Aorta (tissue), 5 donors: ENCODE results near the gene CGGBP1. TPM values are rescaled to one million over a fixed set of nuclear protein-coding genes. Genes with fewer than 3 reads are reported as not detected.

Experiments
- ATAC-seq: fragments of 200-7000 bp; cut with Tn5 transposase; one replicate; pipeline ENCODE4 v1.9.1; 2022; ENCODE audit warnings: moderate library complexity; ENCODE audit not compliant: low FRiP score
- DNase-seq, 2 donors: peaks; one replicate each; pipeline ENCODE4 v3.0.0-alpha.2; 2020
- H3K27ac ChIP-seq, 2 donors: one replicate each; pipeline ENCODE4 v1.5.1; 2013; ENCODE audit warnings: low read length in 2 of 2, mild to moderate bottlenecking in 2 of 2, moderate library complexity in 2 of 2, control low read depth in 1 of 2, inconsistent platforms in 1 of 2, low read depth in 1 of 2
- H3K27me3 ChIP-seq, 2 donors: one replicate each; pipeline ENCODE4 v1.6.1; 2013; ENCODE audit warnings: control low read depth in 1 of 2, low read length in 1 of 2, mild to moderate bottlenecking in 1 of 2, moderate library complexity in 1 of 2; ENCODE audit not compliant: insufficient read depth in 2 of 2, control insufficient read depth in 1 of 2
- H3K36me3 ChIP-seq, 2 donors: one replicate each; pipeline ENCODE4 v1.6.1; 2013; ENCODE audit warnings: control low read depth in 1 of 2, low read length in 1 of 2, mild to moderate bottlenecking in 1 of 2; ENCODE audit not compliant: insufficient read depth in 2 of 2, control insufficient read depth in 1 of 2
- H3K4me1 ChIP-seq, 2 donors: one replicate each; pipeline ENCODE4 v1.6.1; 2013; ENCODE audit warnings: low read length in 2 of 2, control low read depth in 1 of 2, mild to moderate bottlenecking in 1 of 2, moderate library complexity in 1 of 2; ENCODE audit not compliant: insufficient read depth in 2 of 2, control insufficient read depth in 1 of 2
- H3K4me3 ChIP-seq, 2 donors: one replicate each; pipeline ENCODE4 v1.5.1; 2013; ENCODE audit warnings: low read length in 2 of 2, control low read depth in 1 of 2, mild to moderate bottlenecking in 1 of 2
- H3K9me3 ChIP-seq: one replicate; pipeline ENCODE4 v1.6.1; 2013; ENCODE audit warnings: mild to moderate bottlenecking, low read length; ENCODE audit not compliant: control insufficient read depth
- WGBS, 2 donors: extraction: QIAGEN DNeasy Blood & Tissue Kit; methylation state at CpG; one replicate each; pipeline ENCODE4 v1.1.7; 2013; 5-methylcytosine and 5-hydroxymethylcytosine counted together
- intact Hi-C, 2 donors: fragments of 100-400 bp; cut with DNase I; formaldehyde crosslinking; loops; one replicate each; pipeline versions ENCODE4 v1.14.2 to v1.15.0; 2022
- long read RNA-seq, 2 donors: library from polyadenylated mRNA; unstranded; transcript quantifications; one replicate each; pipeline ENCODE4 v2.0.0, GENCODE V29; 2020 to 2021
- polyA plus RNA-seq, 2 donors: library from polyadenylated mRNA; stranded (reverse); fragments of 200-250 nt; gene quantifications; one replicate each; pipeline ENCODE4 v1.2.3, GENCODE V29; 2013
- total RNA-seq, 2 donors: library from RNA; stranded (reverse); fragmentation: NEBNext Ultra II Directional; extraction: Animal tissue kit (Norgen Biotek cat#: 25700); gene quantifications; one replicate each; pipeline ENCODE4 v1.2.1, GENCODE V29; 2021
- donor health status: healthy with polysubstance abuse.
- donor health status: Bipolar disorder and iron deficiency.
- donor health status: DM: no; HTN: no; CAD: no.
- donor health status: DM: no; HTN: no; CAD: no.
- donor health status: DM: yes; HTN: yes; CAD: no.

The CGGBP1 gene, protein sequence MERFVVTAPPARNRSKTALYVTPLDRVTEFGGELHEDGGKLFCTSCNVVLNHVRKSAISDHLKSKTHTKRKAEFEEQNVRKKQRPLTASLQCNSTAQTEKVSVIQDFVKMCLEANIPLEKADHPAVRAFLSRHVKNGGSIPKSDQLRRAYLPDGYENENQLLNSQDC
- 10 to 100 TPM; 65.8 to 73.6 TPM for total RNA-seq
- polyA plus RNA-seq, result 10 to 100 TPM; 41.3 to 53.2 TPM
- long read RNA-seq, donor 1, full-length matches to known transcripts, result 17 of 22 reads
- long read RNA-seq, donor 1, partial matches to known transcripts, result 0 of 22 reads
- long read RNA-seq, donor 1, other reads (novel, unspliced or antisense), result 5 of 22 reads
- long read RNA-seq, donor 2, full-length matches to known transcripts, result 26 of 60 reads
- long read RNA-seq, donor 2, partial matches to known transcripts, result 0 of 60 reads
- long read RNA-seq, donor 2, other reads (novel, unspliced or antisense), result 34 of 60 reads

DNA sequence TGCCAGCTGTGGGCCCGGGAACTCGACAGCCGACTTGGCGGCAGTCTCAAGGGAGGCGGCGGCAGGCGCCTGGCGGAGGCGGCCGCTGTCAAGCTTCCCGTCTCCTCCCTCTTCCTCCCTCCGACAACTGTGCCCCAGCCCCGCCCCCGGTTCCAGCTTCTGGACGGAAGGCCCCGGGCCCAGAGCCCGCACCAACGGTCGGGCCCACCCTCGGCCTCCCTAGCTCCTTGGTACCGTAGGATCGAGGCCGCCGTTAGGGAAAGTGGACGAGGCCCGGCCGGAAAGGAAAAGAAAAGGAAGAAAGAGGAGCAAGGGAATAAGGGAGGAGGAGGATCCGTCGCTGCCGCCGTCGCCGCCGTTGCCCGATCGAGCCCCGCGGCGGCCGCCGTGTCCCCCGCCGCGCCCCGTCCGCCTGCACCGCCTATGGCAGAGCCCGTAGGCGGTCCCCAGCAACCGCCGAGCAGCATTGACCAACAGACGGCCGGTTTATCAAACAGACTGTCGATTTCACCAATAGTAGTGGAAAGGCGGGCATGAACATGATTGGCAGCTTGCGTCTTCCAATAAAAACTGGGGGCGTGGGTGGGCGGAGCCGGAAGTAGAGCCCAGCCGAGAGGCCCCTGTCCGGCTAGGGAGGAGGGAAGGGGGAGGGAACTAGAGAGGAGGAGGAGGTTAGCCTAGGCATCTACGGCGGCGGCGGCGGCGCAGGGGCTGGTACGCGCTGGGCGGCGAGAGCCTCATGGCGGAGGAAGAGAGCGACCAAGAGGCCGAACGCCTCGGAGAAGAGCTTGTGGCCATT is at the start of gene CGGBP1, which contains the start of gene ZNF654:
TSS of gene CGGBP1 (minus strand) at position 425 of the 799 bp plus-strand sequence. CDS start 3,029 bp downstream, outside the sequence.
TSS of gene ZNF654 (plus strand) at position 675 of the 799 bp plus-strand sequence. CDS start at position 740, 65 bp downstream.
- Histone ChIP-seq H3K9me3 (no peaks in the 10 kb centered on the region), H3K36me3 (peaks cover 3 to 5% of the 10 kb centered on the region in 2 donors), H3K27ac (peak within 1 kb of the TSS; percentile 64 to 94), H3K27me3 (no peaks in the 10 kb centered on the region), H3K4me3 (peak within 1 kb of the TSS; percentile 88 to 92), H3K4me1 (peaks cover 2 to 3% of the 10 kb centered on the region in 2 donors)
- WGBS, 2 donors, result 0% methylated on average over 55 to 76 of the region's 76 CpGs
- DNase-seq, result peak; percentile 98 to 99
- intact Hi-C loops, result loop anchor here (2.0 to 10.0 kb wide), 3 partner anchors 56 to 92 kb away; partner anchors contain the start of gene C3orf38 (in 1 of the 2)
- ATAC-seq, result peak; percentile 98

DNA sequence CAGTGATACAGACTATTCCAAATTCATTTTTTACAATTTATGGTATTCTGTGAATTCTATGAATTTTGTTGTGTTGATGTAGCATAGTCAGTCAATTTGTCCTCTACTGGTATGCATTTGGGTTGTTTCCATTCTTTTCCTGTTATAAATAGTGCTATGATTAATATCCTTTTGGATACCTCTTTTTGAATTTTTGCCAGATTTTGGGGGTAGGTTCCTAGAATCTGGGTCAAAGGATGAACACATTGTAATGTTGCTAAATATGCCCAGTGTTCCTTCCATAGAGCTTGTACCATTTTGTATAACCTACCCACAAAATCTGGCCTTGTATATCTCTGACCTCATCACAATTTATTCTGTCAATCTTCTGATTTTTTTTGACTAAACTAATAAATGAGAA is 46.5 kb upstream of the CGGBP1 start:
- intact Hi-C loops, result no loop called here
- Histone ChIP-seq H3K27me3 (no peaks in the 10 kb centered on the region), H3K9me3 (no peaks in the 10 kb centered on the region), H3K4me3 (no peak overlapping the region), H3K4me1 (no peaks in the 10 kb centered on the region), H3K36me3 (peaks cover 0 to 1% of the 10 kb centered on the region in 2 donors), H3K27ac (no peak overlapping the region)
- ATAC-seq (no peak), DNase-seq (no peak)

DNA sequence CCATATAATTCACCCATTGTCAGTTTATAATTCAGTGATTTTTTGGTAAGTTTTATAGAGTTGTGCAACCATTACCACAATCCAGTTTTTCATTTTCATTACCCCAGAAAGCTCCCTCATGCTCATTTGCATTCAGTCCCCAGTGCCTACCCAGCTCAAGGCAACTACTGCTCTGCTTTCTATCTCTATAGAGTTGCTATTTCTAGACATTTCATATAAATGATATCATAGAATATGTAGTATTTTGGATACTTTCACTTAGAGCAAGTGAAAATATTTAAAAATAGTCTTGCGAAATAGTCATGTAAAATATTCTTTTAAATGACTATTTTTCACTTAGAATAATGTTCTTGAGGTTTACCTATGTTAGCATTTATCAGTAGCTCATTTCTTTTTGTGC is 42.3 kb upstream of the CGGBP1 start:
- WGBS, 2 donors, result 46 to 51% methylated on average over 1 of the region's 1 CpG
- DNase-seq, result no peak

DNA sequence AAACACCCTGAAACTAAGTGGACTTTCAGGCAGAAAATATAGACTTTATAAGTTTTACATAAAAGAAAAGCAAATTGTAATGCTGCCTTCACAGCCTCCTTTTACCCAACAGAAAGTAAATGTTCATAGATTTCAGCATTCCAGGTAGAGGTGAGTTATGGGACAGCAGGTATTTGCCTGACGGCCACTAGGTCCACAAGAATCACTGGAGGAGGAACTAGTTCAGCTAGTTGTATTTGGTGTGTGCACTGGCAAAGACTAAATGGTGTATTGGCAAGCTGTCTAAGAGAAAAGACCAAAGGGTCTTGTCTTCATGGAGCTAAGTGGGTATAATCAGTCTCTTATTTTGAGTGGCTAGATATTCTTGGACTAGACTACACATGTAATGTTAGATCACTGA is 34.5 kb upstream of the CGGBP1 start:
- WGBS, 2 donors, result 83 to 86% methylated on average over 1 of the region's 1 CpG
- ATAC-seq, result no peak
- H3K4me3 ChIP-seq, result no peak overlapping the region
- no peak for DNase-seq
- no peaks in the 10 kb centered on the region for H3K27me3 ChIP-seq
- H3K27ac ChIP-seq, result no peak overlapping the region
- no peaks in the 10 kb centered on the region for H3K9me3 ChIP-seq
- H3K36me3 ChIP-seq, result no peaks in the 10 kb centered on the region
- intact Hi-C loops, result no loop called here
- no peaks in the 10 kb centered on the region for H3K4me1 ChIP-seq

More for the DNA sequence above, 42.3 kb upstream of the CGGBP1 start:
- no peaks in the 10 kb centered on the region for H3K9me3 ChIP-seq
- intact Hi-C loops, result no loop called here
- no peak for ATAC-seq
- no peak overlapping the region for H3K27ac ChIP-seq
- H3K4me1 ChIP-seq, result no peaks in the 10 kb centered on the region
- H3K36me3 ChIP-seq, result peaks cover 0 to 1% of the 10 kb centered on the region in 2 donors
- H3K27me3 ChIP-seq, result no peaks in the 10 kb centered on the region
- no peak overlapping the region for H3K4me3 ChIP-seq

DNA sequence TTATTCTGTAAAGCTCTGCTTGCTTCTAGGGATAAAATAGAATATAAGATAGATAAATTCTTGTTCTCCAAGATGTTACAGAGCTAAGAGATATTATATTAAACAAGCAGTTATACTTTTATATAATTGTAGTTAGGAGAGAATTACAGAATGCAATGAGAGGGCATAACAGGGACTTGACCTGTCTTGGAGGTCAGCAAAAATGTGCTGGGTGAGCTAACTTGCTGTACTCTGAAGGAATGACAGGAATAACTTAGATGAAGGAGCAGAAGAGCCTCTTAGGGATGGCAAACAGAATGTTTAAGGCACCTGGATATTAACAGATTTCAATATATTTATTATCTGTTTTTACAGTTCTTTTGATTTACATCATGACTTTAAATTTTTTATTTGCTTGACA is 33.5 kb upstream of the CGGBP1 start:
- Histone ChIP-seq H3K36me3 (no peaks in the 10 kb centered on the region), H3K27me3 (no peaks in the 10 kb centered on the region), H3K4me3 (no peak overlapping the region), H3K9me3 (no peaks in the 10 kb centered on the region), H3K4me1 (no peaks in the 10 kb centered on the region), H3K27ac (no peak overlapping the region)
- intact Hi-C loops, result no loop called here
- ATAC-seq (no peak), DNase-seq (no peak)

DNA sequence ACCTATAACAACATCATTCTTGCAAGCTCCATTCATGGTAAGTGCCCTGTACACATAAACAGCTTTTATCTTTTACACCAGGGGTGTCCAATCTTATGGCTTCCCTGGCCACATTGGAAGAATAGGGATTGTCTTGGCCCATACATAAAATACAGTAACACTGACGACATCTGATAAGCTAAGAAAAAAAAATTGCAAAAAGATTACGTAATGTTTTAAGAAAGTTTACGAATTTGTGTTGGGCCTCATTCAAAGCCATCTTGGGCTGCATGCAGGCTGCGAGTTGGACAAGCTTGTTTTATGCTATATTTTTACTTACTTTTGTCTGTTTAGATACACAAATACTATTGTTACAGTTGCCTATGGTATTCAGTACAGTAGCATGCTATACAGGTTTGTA is 31.9 kb upstream of the CGGBP1 start:
- no peaks in the 10 kb centered on the region for H3K27me3 ChIP-seq
- no peaks in the 10 kb centered on the region for H3K9me3 ChIP-seq
- 25 to 31% methylated on average over 4 of the region's 4 CpGs for WGBS, 2 donors
- H3K36me3 ChIP-seq, result peaks cover 0 to 2% of the 10 kb centered on the region in 2 donors
- H3K27ac ChIP-seq, result no peak overlapping the region
- H3K4me3 ChIP-seq, result no peak overlapping the region
- no peaks in the 10 kb centered on the region for H3K4me1 ChIP-seq
- intact Hi-C loops, result no loop called here
- ATAC-seq (no peak), DNase-seq (no peak)

DNA sequence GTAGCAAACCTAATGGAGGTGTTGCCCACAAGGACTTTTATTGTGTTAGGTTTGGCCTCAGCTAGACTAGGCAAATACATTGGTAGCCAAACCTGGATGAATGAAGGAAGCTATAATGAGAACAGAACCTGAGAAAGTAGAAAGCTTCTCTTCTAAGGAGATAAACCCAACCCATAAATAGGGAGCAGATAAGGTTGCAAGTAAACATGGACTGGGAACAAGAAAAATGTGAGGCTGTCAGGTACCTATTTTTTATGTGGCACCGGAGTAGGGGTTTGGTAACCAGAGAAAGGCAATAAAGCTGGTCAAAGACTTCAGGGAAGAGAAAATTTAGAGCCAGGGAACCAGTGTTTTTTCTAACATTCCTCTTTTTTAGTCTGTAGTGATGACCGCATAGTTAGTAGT is 25.3 kb upstream of the CGGBP1 start:
- WGBS, 2 donors, result 45 to 48% methylated on average over 2 of the region's 2 CpGs
- ATAC-seq, result no peak

DNA sequence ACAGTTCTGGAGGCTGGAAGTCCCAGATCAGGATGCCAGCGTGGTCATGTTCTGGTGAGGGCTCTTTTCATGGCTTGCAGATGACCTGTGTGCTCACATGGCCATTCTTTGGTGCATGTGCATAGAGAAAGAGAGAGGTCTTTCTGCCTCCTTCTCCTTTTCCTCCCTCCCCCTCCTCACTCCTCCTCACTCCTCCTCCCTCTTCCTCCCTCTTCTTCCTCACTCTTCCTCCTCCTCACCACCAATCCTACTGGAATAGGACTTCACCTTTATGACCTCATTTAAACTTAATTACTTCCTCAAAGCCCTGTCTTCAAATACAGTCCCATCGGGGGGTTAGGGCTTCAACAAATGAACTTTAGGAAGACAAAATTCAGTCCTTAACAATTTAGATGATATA is 24.0 kb upstream of the CGGBP1 start:
- H3K27ac ChIP-seq, result no peak overlapping the region
- 89 to 90% methylated on average over 2 of the region's 2 CpGs for WGBS, 2 donors
- DNase-seq, result no peak

More for the DNA sequence above, 25.3 kb upstream of the CGGBP1 start:
- Histone ChIP-seq H3K9me3 (no peaks in the 10 kb centered on the region), H3K27ac (no peak overlapping the region), H3K27me3 (no peaks in the 10 kb centered on the region), H3K4me3 (no peak overlapping the region), H3K36me3 (peaks cover 0 to 2% of the 10 kb centered on the region in 2 donors), H3K4me1 (peaks cover 3 to 5% of the 10 kb centered on the region in 2 donors)
- no peak for DNase-seq
- intact Hi-C loops, result no loop called here

More for the DNA sequence above, 24.0 kb upstream of the CGGBP1 start:
- intact Hi-C loops, result no loop called here
- H3K4me1 ChIP-seq, result peaks cover 3 to 5% of the 10 kb centered on the region in 2 donors
- no peaks in the 10 kb centered on the region for H3K27me3 ChIP-seq
- peaks cover 0 to 2% of the 10 kb centered on the region in 2 donors for H3K36me3 ChIP-seq
- H3K9me3 ChIP-seq, result no peaks in the 10 kb centered on the region
- H3K4me3 ChIP-seq, result no peak overlapping the region
- no peak for ATAC-seq
